GM12874 (cell line): ENCODE data around the gene KRT222.

Experiments used
- TF ChIP-seq, protein P1 (sequence below): IDR thresholded peaks from 2 replicates; pipeline ENCODE4 v1.5.1; 2011; ENCODE audit warnings: low read depth, mild to moderate bottlenecking, control low read depth, low read length, moderate library complexity; ENCODE audit not compliant: insufficient read depth

Gene KRT222

DNA sequence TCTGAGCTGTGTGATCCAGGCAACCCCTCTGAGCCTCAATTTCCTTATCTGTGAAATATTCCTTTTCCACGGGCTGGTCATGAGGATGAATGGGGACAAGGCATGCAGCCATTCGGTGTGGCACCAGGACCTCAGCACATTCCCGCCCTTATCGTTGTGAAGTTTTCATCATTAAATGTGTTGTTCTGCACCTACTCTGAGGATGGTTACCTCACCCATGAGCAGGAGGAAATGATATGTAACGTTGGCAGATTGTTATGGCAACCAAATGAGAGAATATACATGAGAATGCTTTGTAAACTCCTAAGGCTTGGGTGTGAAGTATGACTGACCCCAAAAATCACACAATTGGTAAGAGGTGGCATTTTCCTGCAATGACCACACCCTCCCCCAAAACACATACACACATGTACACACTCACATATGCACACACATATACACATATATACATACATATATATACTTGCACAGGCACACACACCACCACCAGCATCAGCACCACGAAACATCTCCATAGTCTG, 56.9 kb downstream of the KRT222 start:
- TF ChIP-seq, protein P1, sequence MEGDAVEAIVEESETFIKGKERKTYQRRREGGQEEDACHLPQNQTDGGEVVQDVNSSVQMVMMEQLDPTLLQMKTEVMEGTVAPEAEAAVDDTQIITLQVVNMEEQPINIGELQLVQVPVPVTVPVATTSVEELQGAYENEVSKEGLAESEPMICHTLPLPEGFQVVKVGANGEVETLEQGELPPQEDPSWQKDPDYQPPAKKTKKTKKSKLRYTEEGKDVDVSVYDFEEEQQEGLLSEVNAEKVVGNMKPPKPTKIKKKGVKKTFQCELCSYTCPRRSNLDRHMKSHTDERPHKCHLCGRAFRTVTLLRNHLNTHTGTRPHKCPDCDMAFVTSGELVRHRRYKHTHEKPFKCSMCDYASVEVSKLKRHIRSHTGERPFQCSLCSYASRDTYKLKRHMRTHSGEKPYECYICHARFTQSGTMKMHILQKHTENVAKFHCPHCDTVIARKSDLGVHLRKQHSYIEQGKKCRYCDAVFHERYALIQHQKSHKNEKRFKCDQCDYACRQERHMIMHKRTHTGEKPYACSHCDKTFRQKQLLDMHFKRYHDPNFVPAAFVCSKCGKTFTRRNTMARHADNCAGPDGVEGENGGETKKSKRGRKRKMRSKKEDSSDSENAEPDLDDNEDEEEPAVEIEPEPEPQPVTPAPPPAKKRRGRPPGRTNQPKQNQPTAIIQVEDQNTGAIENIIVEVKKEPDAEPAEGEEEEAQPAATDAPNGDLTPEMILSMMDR: no peak

DNA sequence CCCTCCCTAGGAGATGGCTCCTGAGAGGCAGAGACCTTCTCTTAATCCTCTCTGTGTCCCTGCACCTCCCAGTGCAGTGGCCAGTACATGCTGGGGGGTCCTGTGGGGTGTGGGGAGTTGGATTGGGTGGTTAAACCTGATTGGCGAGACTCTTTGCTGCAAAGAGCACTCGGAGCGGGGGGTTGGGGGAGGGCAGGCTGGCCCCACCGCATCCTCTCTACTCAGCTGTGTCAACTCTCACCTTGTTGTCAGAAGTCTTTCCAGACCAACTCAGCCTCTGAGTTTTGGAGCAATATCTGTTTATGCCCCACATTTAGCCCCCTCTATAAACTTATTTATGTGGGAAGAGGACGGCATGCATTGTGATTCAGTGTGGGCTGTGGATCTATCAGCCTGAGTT, 57.3 kb downstream of the KRT222 start:
- TF ChIP-seq, protein P1: no peak

DNA sequence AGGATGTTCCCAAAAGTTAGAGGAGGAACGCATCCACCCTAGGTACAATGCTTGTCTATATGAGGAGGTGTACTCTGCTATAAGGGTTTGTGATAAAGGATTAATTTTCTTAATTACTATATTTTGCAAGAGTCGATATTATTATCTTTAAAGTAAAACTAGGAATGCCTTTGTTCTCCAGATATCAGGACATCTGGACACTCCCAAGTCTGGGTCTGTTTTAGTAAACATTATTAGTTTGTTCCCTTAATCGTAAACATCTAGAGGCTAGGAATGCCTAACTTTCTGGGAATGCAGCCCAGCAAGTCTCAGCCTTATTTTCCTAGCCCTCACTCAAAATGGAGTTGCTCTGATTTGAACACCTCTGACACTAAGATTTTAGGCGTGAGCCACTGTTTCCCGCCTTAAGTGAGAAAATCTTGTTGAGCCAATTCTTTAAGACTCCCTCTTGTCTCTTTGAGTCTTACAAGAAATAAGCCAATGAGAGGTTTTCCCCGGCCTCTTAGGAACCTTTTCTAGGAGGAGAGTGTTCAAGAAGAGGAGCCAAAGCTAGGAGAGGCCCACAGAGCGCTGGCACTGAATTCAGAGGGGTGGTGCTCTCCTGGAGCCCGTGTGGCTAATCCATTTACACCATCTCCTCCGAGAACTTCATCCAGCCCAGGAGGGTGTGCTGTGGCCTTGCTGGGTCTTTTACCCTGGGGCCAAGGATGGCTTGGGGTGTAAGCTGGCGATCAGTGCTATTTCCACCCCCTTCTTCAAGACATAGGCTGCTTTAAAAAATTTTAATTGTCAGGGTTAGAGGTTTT, 58.2 kb downstream of the KRT222 start:
- TF ChIP-seq, protein P1: no peak

DNA sequence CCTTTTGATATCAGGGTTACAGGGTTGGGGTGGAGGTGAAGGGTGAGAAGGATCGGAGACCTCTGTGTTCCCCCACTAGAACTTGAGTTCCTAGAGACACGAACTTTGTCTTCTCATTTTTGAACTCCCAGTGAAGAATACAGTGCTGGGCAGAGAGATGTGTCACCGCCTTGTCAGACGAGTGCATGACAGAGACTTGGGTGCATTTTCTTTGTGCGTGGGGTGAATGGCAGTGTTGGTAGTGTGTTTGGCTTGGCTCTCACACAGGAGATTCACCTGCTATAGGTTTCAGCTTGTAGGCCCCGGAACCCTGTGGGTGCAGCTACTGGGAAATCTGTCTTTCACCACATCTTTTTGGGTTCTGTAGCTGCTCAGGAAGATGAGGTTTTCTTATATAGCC, 59.7 kb downstream of the KRT222 start:
- TF ChIP-seq, protein P1: no peak
